ENCODE results near the gene COX7A2L.
A peak's percentile ranks its signal among the peaks of the same experiment; 100 is the strongest.
"Not testable (repeated sequence)": the region's sequence is repeated elsewhere in the genome, so short reads cannot be mapped to it uniquely, and the experiment has no call there.

COX7A2L gene

GRCh38 chr2:42360890-42361727 lies at the start of gene COX7A2L:
Gene COX7A2L, minus strand, starts transcription at chr2:42361217. Its CDS starts 56 bp downstream, at chr2:42361161.
- DNase-seq (ENCODE audit: low read depth): peak; percentile 97
- TF ChIP-seq CTCF (conservative IDR thresholded peaks at IDR 0.05; ENCODE audit: control insufficient read depth, insufficient read depth, low read depth, low read length): peak; percentile 34
- peak within 1 kb of the TSS; percentile 98 for H3K4me3 ChIP-seq (ENCODE audit: control insufficient read depth, low read depth, low read length)

- no peak overlapping the region for H3K4me3 ChIP-seq (ENCODE audit: control insufficient read depth, low read depth, low read length)
- no peak for TF ChIP-seq CTCF (conservative IDR thresholded peaks at IDR 0.05; ENCODE audit: control insufficient read depth, insufficient read depth, low read depth, low read length)
- DNase-seq (ENCODE audit: low read depth): no peak
These were observed 47.0 kb upstream of the COX7A2L start for GRCh38 chr2:42408009-42408408.

GRCh38 chr2:42407476-42407875 lies 46.5 kb upstream of the COX7A2L start:
- H3K4me3 ChIP-seq (ENCODE audit: control insufficient read depth, low read depth, low read length): no peak overlapping the region
- no peak for DNase-seq (ENCODE audit: low read depth)
- TF ChIP-seq CTCF (conservative IDR thresholded peaks at IDR 0.05; ENCODE audit: control insufficient read depth, insufficient read depth, low read depth, low read length): no peak

GRCh38 chr2:42404676-42405075 lies 43.7 kb upstream of the COX7A2L start:
- no peak for DNase-seq (ENCODE audit: low read depth)
- H3K4me3 ChIP-seq (ENCODE audit: control insufficient read depth, low read depth, low read length): no peak overlapping the region
- TF ChIP-seq CTCF (conservative IDR thresholded peaks at IDR 0.05; ENCODE audit: control insufficient read depth, insufficient read depth, low read depth, low read length): no peak

GRCh38 chr2:42401773-42402172 lies 40.8 kb upstream of the COX7A2L start:
- DNase-seq (ENCODE audit: low read depth): no peak
- TF ChIP-seq CTCF (conservative IDR thresholded peaks at IDR 0.05; ENCODE audit: control insufficient read depth, insufficient read depth, low read depth, low read length): no peak
- H3K4me3 ChIP-seq (ENCODE audit: control insufficient read depth, low read depth, low read length): no peak overlapping the region

GRCh38 chr2:42398052-42398451 lies 37.0 kb upstream of the COX7A2L start:
- not testable (repeated sequence) for H3K4me3 ChIP-seq (ENCODE audit: control insufficient read depth, low read depth, low read length); DNase-seq (ENCODE audit: low read depth)

- H3K4me3 ChIP-seq (ENCODE audit: control insufficient read depth, low read depth, low read length); DNase-seq (ENCODE audit: low read depth): not testable (repeated sequence)
These were observed 32.3 kb upstream of the COX7A2L start for GRCh38 chr2:42393320-42393719.

- TF ChIP-seq CTCF (conservative IDR thresholded peaks at IDR 0.05; ENCODE audit: control insufficient read depth, insufficient read depth, low read depth, low read length): no peak
- H3K4me3 ChIP-seq (ENCODE audit: control insufficient read depth, low read depth, low read length): no peak overlapping the region
- DNase-seq (ENCODE audit: low read depth): no peak
These were observed 31.2 kb upstream of the COX7A2L start for GRCh38 chr2:42392191-42392590.

Data from fibroblast of mammary gland (primary cell).